ENCODE measurements around the gene CYTH4. TPM values are rescaled to one million over a fixed set of nuclear protein-coding genes. Genes with fewer than 3 reads are reported as not detected.

The CYTH4 gene
- total RNA-seq, 4 donors from 2014 or later: 0.55 to 4.3 (median 2.7) TPM

- Histone ChIP-seq H3K4me3 (peak overlapping the region; percentile 40), H3K4me1 (peaks cover 12% of the 10 kb centered on the region), H3K36me3 (no peaks in the 10 kb centered on the region), H3K9me3 (no peaks in the 10 kb centered on the region), H3K27me3 (peaks cover 76% of the 10 kb centered on the region), H3K27ac (no peak overlapping the region)
- no peak for TF ChIP-seq POLR2AphosphoS5 (IDR thresholded peaks at IDR 0.05)
- TF ChIP-seq EP300 (IDR thresholded peaks at IDR 0.05): no peak
- no peak for TF ChIP-seq POLR2A (IDR thresholded peaks at IDR 0.05)
- DNase-seq (ENCODE audit: low spot score in 2 of 2): no peak
- 43% methylated on average over 13 of the region's 19 CpGs for WGBS
Observed at GRCh38 chr22:37241351-37242142, 40.8 kb upstream of the CYTH4 start.

GRCh38 chr22:37242395-37242918 lies 39.9 kb upstream of the CYTH4 start:
- no peaks in the 10 kb centered on the region for H3K36me3 ChIP-seq
- no peak overlapping the region for H3K27ac ChIP-seq
- TF ChIP-seq POLR2AphosphoS5 (IDR thresholded peaks at IDR 0.05): no peak
- no peak for TF ChIP-seq CTCF (IDR thresholded peaks at IDR 0.05)
- TF ChIP-seq EP300 (IDR thresholded peaks at IDR 0.05): no peak
- no peak for TF ChIP-seq POLR2A (IDR thresholded peaks at IDR 0.05)
- WGBS: 60% methylated on average over 12 of the region's 16 CpGs
- DNase-seq (ENCODE audit: low spot score in 2 of 2): peak; percentile 79 to 86
- peaks cover 12% of the 10 kb centered on the region for H3K4me1 ChIP-seq
- peaks cover 69% of the 10 kb centered on the region for H3K27me3 ChIP-seq
- H3K9me3 ChIP-seq: no peaks in the 10 kb centered on the region
- peak overlapping the region; percentile 40 for H3K4me3 ChIP-seq

- Histone ChIP-seq H3K4me1 (peaks cover 12% of the 10 kb centered on the region), H3K36me3 (no peaks in the 10 kb centered on the region), H3K27me3 (peaks cover 60% of the 10 kb centered on the region), H3K4me3 (peak overlapping the region; percentile 40), H3K27ac (no peak overlapping the region), H3K9me3 (no peaks in the 10 kb centered on the region)
- WGBS: 23% methylated on average over 5 of the region's 12 CpGs
- DNase-seq (ENCODE audit: low spot score in 2 of 2): no peak
- TF ChIP-seq CTCF (IDR thresholded peaks at IDR 0.05) (no peak), POLR2AphosphoS5 (IDR thresholded peaks at IDR 0.05) (no peak), EP300 (IDR thresholded peaks at IDR 0.05) (no peak), POLR2A (IDR thresholded peaks at IDR 0.05) (no peak)
Observed at GRCh38 chr22:37243402-37244113, 38.8 kb upstream of the CYTH4 start.

- peak; percentile 78 to 86 for DNase-seq (ENCODE audit: low spot score in 2 of 2)
- TF ChIP-seq POLR2AphosphoS5 (IDR thresholded peaks at IDR 0.05): no peak
- no peak for TF ChIP-seq EP300 (IDR thresholded peaks at IDR 0.05)
- no peak for TF ChIP-seq POLR2A (IDR thresholded peaks at IDR 0.05)
- TF ChIP-seq CTCF (IDR thresholded peaks at IDR 0.05): no peak
- peaks cover 12% of the 10 kb centered on the region for H3K4me1 ChIP-seq
- peaks cover 57% of the 10 kb centered on the region for H3K27me3 ChIP-seq
- H3K36me3 ChIP-seq: no peaks in the 10 kb centered on the region
- no peaks in the 10 kb centered on the region for H3K9me3 ChIP-seq
- H3K27ac ChIP-seq: no peak within 1 kb of the TSS
- WGBS: 38% methylated on average over 7 of the region's 23 CpGs
- peak within 1 kb of the TSS; percentile 40 for H3K4me3 ChIP-seq
Observed at GRCh38 chr22:37244114-37244921, 38.0 kb upstream of the CYTH4 start, which contains the start of gene RAC2. Gene RAC2 (minus strand): TSS chr22:37244269. CDS start chr22:37244148, 121 bp downstream.

- no peak overlapping the region for H3K4me3 ChIP-seq
- H3K36me3 ChIP-seq: no peaks in the 10 kb centered on the region
- TF ChIP-seq POLR2A (IDR thresholded peaks at IDR 0.05): no peak
- no peak for TF ChIP-seq EP300 (IDR thresholded peaks at IDR 0.05)
- H3K4me1 ChIP-seq: peaks cover 12% of the 10 kb centered on the region
- 69% methylated on average over 20 of the region's 22 CpGs for WGBS
- H3K9me3 ChIP-seq: no peaks in the 10 kb centered on the region
- DNase-seq (ENCODE audit: low spot score in 2 of 2): peak in 1 of 2 donors; percentile 72
- peaks cover 55% of the 10 kb centered on the region for H3K27me3 ChIP-seq
- H3K27ac ChIP-seq: no peak overlapping the region
Observed at GRCh38 chr22:37244922-37245722, 37.2 kb upstream of the CYTH4 start.
